ENCODE results near the gene AMD1.

DNA sequence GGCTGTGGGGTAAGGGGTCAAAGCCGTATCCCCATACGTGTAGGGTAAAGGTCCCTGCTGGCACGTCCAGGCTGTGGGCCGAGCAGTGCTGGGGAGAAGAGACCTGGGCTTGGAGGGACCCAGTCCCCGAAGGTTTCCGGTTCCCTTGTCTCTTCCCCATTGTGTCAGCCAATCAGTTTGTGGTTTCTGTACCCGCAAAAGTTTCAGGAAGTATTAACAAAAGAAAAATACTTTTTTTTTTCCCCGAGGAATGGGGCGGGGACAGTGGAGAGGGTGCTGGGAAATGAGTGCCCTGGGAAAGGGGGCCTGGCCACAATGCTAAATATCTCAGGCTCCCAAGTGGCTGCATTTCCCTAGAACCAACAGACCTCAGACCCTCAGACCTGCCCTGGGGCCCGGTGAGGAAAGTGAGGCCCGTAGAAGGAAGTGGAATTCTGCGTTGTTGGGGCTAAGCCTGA, 15.2 kb upstream of the AMD1 start:
- TF ChIP-seq, protein P1, sequence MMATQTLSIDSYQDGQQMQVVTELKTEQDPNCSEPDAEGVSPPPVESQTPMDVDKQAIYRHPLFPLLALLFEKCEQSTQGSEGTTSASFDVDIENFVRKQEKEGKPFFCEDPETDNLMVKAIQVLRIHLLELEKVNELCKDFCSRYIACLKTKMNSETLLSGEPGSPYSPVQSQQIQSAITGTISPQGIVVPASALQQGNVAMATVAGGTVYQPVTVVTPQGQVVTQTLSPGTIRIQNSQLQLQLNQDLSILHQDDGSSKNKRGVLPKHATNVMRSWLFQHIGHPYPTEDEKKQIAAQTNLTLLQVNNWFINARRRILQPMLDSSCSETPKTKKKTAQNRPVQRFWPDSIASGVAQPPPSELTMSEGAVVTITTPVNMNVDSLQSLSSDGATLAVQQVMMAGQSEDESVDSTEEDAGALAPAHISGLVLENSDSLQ (IDR thresholded peaks at IDR 0.05): no peak
- TF ChIP-seq NFRKB (IDR thresholded peaks at IDR 0.05): no peak
- no peak for TF ChIP-seq ZNF384 (IDR thresholded peaks at IDR 0.05)
- no peak for TF ChIP-seq CTBP1 (IDR thresholded peaks at IDR 0.05; ENCODE audit: borderline replicate concordance)
- TF ChIP-seq FOXM1 (IDR thresholded peaks at IDR 0.05; ENCODE audit: borderline replicate concordance): no peak
- no peak for TF ChIP-seq FOXA1 (IDR thresholded peaks at IDR 0.05)
- no peak for TF ChIP-seq FOXK2 (IDR thresholded peaks at IDR 0.05)
- no peak for TF ChIP-seq ELF4 (IDR thresholded peaks at IDR 0.05)
- TF ChIP-seq BHLHE40 (IDR thresholded peaks at IDR 0.05; ENCODE audit: borderline replicate concordance): no peak
- no peak for TF ChIP-seq SP1 (IDR thresholded peaks at IDR 0.05)

All from HEK293T (cell line).